GM18520 (cell line): ENCODE results near the gene USP31.

Experiments
- ATAC-seq: cut with Tn5 transposase; IDR thresholded peaks from one replicate; pipeline ENCODE4 v1.9.1; 2021; ENCODE audit not compliant: unreplicated experiment

USP31 gene

GRCh38 chr16:23025692-23026307, 123.5 kb downstream of the USP31 start:
- no peak for ATAC-seq

GRCh38 chr16:23024044-23024443, 125.2 kb downstream of the USP31 start:
- ATAC-seq, result no peak

GRCh38 chr16:23020084-23020483, 129.2 kb downstream of the USP31 start:
- ATAC-seq, result no peak

GRCh38 chr16:23016368-23016767, 132.9 kb downstream of the USP31 start:
- ATAC-seq, result no peak

GRCh38 chr16:23015580-23015979, 133.7 kb downstream of the USP31 start:
- ATAC-seq, result no peak

GRCh38 chr16:23014592-23014991, 134.7 kb downstream of the USP31 start:
- ATAC-seq, result no peak
